ENCODE results near the gene NTHL1.
"Not testable (repeated sequence)": the region's sequence is repeated elsewhere in the genome, so short reads cannot be mapped to it uniquely, and the experiment has no call there.

DNA sequence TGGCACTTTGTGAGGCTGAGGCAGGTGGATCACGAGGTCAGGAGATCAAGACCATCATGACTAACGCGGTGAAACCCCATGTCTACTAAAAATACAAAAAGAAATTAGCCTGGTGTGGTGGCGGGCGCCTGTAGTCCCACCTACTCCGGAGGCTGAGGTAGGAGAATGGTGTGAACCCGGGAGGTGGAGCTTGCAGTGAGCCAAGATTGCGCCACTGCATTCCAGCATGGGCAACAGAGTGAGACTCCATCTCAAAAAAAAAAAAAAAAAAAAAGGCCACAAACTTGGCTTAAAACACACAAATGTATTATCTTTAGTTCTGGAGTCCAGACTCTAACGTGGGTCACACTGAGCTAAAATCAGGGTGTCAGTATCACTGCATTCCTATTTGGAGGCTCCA lies 35.9 kb downstream of the NTHL1 start:
- TF ChIP-seq, protein P1, sequence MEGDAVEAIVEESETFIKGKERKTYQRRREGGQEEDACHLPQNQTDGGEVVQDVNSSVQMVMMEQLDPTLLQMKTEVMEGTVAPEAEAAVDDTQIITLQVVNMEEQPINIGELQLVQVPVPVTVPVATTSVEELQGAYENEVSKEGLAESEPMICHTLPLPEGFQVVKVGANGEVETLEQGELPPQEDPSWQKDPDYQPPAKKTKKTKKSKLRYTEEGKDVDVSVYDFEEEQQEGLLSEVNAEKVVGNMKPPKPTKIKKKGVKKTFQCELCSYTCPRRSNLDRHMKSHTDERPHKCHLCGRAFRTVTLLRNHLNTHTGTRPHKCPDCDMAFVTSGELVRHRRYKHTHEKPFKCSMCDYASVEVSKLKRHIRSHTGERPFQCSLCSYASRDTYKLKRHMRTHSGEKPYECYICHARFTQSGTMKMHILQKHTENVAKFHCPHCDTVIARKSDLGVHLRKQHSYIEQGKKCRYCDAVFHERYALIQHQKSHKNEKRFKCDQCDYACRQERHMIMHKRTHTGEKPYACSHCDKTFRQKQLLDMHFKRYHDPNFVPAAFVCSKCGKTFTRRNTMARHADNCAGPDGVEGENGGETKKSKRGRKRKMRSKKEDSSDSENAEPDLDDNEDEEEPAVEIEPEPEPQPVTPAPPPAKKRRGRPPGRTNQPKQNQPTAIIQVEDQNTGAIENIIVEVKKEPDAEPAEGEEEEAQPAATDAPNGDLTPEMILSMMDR (IDR thresholded peaks at IDR 0.05) = not testable (repeated sequence)
- not testable (repeated sequence) for TF ChIP-seq POLR2A (IDR thresholded peaks at IDR 0.05)
